NCI-H1436 treated with DMSO at 0.1 percent for 48 hours (cell line): ENCODE data around the gene FFAR1.
"Not testable (repeated sequence)": the region's sequence is repeated elsewhere in the genome, so short reads cannot be mapped to it uniquely, and the experiment has no call there.

ENCODE experiments used
- DNase-seq: peaks from one replicate; lab custom pipeline; 2025; lab: John Stamatoyannopoulos, UW

Gene FFAR1

DNA sequence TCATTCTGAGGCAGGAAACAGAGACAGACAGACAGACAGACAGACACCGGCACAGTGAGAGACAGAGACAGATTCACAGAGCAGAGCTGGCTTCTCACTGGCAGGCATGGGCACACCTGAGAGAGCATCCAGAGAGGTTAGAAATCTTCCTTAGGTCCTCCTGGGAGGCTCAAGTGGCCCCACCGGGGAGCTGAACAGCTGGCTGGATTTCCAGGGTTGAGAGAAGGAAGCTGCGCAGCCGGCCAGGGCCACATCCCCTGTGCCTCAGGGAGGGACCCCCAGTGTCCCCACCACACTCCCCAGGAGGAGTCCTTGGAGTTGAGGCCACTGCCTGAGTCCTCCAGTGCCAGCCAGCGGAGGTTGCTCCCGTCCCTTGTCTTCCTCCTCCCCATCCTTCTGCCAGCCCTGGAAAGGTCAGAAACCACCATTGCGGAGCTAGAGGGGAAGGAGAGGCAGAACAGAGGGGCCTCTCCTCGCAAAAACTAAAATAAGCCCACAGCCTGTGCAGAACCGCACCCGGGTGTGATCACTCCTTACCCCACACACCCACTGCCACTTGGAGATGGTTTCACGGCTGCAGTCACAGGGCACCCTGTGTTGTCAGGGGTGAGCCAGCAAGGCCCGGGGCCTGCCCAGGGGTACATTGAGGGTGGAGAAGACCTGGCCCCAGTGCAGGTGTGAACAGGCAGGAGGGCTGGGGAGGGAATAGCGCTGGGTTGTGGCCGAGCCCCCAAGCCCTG is 14.7 kb downstream of the FFAR1 start:
- DNase-seq: no peak

DNA sequence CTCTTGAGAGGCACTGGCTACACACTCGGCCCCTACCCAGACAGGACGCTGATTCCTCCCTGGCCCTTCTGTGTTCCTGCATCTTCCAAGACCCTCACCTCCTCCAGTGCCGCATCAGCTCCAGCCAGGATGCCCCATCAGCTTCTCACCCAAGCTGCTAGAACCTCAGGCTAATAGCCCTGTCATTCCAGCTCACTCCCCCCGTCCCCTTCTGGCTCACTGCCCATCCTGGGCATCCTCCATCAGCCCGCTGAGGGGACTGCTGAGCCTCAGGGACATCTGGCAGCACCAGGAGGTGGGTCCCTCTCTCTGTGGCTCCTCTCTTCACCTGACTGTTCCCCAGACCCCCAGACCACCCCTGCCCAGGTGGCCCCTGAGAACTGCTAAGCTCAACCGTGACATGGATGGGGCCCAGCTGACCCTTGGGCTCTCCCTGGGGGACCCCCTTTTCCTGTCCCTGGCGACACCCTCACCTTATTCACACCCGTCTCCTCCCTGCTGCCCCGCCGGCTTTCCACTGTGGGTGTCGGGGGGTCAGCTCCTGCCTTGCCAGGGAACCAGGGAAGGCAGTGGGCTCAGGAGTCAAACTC is 15.4 kb downstream of the FFAR1 start:
- no peak for DNase-seq

DNA sequence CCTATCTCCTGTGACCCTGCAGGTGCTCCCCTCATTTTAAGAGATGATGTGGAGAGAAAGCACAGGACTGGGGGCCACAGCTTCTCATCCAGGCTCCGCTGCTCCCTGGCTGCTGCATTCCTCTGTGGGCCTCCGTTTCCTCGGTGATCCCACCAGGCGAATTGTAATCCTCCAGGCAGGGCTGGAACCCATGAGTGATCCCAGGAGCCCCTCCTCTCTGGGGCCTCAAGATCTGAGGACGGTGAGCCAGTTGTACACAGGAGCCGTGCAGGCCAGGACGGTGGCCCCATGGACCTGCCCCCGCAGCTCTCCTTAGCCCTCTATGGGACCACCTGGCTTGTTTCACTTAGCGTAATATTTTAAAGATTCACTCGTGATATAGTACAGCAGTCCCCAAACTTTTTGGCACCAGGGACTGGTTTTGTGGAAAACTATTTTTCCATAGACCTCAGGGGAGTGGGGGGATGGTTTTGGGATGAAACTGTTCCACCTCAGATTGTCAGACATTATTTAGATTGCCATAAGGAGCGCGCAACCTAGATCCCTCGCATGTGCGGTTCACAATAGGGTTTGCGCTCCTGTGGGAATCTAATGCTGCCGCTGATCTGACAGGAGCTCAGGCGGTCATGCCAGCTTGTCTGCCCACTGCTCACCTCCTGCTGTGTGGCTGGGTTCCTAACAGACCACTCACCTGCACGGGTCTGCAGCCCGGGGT is 16.2 kb downstream of the FFAR1 start:
- DNase-seq: no peak

DNA sequence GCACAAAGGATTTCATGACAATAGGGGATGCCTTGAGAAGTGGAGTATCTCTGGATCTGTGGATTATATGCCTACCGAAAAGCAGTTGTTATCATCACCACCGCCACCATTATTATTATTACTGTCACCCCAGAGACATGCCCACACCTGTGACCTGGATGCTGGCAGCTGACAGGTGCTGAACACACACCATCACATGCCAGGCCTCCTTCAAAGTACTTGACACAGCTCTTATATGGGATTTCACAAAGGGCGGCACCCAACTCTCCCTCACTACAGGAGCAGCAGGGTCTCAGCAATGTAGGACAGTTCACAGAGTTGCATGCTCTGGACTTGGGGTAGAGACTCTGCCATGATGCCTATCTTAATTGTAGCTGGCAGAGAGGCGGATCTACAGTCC is 17.6 kb downstream of the FFAR1 start:
- DNase-seq: no peak

DNA sequence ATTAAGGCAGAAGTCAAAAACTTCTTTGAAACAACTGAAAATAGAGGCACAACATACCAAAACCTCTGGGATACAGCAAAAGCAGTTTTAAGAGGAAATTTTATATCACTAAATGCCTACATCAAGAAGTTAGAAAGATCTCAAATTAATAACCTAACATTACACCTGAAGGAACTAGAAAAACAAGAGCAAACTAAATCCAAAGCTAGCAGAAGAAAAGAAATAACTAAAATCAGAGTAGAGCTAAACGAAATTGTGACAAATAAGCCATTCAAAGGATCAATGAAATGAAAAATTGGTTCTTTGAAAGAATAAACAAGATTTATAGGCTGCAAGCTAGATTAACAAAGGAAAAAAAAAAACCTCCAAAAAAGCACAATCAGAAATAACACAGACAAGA is 20.7 kb downstream of the FFAR1 start:
- DNase-seq: no peak

DNA sequence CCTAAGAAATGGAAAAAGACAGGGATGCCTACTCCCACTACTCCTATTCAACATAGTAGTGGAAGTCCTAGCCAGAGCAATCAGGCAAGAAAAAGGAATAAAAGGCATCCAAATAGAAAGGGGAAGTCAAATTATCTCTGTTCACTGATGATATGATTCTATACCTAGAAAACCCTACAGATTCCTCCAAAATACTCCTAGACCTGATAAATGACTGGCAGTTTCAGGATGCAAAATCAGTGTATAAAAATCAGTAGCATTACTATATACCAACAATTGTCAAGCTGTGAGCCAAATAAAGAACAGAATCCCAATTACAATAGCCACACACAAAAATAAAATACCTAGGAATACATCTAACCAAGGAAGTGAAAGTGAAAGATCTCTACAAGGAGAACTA is 21.8 kb downstream of the FFAR1 start:
- DNase-seq: no peak

DNA sequence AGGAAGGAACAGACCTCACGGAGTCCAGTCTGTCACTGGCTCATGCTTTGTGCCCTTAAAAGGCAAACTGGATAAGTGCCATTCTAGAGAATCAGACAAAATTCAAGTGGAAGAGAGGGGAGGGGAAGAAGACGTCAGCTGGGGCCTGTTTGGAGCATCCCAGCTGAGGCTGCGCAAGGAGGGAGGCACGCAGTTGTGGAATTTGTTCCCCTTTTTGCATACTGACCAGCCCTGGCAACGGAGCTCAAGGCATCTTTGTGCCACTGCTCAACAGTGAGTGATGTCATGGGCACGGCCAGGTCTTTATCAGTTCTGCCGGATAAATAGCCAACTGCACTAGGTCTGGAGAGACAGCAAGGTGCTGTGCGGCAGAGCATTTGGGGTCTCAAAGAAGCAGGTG is 23.0 kb downstream of the FFAR1 start, which contains the start of gene GPR42:
Gene GPR42 (plus strand): TSS at position 347 of the 400 bp plus-strand sequence. CDS start 292 bp downstream, outside the sequence.
- no peak for DNase-seq

DNA sequence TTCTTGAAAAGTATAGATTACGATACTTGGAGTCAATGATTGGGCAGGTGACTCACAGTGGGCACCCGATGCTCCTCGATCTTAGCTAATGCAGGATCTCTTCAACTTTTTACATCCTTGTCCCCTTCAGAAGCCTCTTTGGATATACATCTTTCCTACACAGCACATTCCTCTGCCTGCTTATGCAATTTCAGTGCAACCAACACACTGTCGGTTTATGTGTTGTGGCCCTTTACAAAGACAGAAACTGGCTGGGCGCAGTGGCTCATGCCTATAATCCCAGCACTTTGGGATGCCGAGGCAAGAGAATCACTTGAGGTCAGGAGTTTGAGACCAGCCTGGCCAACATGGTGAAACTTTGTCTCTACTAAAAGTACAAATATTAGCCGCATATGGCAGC is 25.8 kb downstream of the FFAR1 start:
- no peak for DNase-seq

DNA sequence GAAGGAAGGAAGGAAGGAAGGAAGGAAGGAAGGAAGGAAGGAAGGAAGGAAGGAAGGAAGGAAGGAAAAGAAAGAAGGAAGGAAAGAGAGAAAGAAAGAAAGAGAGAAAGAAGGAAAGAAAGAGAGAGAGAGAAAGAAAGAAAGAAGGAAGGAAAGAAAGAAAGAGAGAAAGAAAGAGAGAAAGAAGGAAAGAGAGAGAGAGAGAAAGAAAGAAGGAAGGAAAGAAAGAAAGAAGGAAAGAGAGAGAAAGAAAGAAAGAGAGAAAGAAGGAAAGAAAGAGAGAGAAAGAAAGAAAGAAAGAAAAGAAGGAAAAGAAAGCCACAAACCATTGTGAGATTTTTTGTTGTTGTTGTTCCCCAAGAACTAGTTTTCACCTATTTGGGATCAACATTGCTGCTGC is 26.3 kb downstream of the FFAR1 start:
- not testable (repeated sequence) for DNase-seq

DNA sequence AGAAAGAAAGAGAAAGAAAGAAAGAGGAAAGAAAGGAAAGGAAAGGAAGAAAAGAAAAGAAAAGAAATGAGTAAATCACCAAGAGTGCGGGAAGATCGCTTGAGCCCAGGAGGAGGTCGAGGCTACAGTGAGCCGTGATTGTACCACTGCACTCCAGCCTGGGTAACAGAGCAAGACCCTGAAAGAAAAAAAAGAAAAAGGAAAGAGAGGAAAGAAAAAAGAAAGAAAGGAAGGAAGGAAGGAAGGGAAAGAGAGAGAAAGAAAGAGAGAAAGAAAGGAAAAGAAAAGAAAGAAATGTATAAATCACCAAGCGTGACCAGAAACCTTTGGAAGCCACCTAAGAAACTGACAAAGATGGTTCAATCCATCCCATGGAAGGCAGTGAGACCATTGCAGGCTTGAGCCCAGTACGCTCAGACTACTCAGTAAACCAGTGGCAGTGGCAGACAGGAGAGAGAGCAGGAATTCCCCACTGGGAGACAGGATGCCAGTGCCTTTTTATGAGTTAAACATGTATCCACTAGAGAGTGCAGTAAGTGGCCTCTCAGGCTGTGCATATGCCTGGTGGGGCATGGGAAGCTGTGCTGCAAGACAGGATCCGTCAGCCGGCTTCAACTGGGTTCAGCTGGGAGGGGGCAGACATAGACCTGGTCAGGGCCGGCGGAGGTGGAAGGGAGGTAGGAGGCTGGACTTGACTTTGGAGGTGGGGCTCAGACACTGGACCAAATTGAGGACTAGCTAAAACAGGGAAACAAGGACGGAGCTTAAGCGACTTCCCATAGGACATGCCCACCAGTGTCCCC is 28.0 kb downstream of the FFAR1 start:
- no peak for DNase-seq

DNA sequence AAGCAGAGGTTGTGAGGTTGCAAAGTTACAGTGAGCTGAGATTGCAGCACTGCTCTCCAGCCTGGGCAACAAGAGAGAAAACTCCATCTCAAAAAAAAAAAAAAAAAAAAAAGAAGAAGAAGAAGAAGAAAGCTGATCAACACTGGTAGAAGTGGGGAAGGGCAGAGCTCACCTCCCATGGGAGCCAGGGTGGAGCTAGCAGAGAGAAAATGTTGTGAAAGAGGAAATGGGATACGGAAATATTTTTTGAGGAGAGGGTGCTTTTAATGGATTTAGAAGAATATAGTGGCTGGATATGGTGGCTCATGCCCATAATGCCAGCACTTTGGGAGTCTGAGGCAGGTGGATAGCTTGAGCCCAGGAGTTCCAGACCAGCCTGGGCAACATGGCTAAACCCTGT is 30.0 kb downstream of the FFAR1 start:
- no peak for DNase-seq

DNA sequence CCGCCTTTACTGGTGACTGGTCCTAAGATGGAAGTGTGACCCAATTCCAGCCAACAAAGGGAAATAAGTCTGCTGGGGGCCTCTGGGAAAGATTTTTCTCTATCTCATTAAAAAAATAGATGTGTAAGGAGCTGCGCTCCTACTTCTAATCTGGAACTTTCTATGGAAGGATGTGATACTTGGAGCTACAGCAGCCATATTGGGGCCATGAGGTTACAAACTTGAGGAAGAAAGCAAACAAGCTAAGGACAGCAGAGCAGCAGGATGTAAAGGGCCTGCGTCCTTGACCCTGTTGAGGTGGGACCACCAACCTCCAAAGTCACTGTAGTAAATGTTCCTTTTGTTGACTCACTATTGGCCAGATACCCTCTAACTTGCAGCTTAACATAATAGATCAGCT is 30.7 kb downstream of the FFAR1 start:
- DNase-seq: no peak

DNA sequence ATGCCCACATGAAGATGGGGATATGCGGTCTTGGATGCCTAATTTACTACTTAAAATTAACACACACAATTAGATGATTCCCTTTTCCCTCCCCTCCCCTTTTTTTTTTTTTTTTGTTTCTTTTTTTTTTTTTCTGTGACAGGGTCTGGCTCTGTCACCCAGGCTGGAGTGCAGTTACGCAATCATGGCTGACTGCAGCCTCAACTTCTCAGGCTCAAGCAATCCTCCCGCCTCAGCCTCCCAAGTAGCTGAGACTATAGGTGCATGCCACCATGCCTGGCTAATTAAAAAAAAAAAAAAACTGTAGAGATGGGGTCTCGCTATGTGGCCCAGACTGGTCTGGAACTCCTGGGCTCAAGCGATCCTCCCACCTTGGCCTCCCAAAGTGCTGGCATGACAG is 31.8 kb downstream of the FFAR1 start:
- DNase-seq: not testable (repeated sequence)

DNA sequence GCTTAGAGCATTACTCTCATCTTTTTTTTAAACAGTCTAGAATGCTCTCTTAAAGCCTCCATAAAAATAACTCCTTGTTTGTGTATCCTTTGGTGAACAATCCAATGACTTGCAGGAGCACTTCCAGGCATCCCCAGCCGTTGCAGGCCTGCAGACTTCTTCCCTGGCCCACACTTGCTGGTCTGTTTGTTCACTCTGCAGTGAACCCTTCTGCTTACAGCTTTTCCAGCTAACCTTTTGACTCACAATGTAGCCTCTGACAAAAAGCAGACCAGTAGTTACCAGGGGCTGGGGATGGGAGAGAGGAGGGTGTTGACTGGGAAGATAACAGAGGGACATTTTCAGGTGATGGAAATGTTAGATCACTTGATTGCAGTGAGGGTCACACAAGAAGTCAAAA is 32.3 kb downstream of the FFAR1 start:
- DNase-seq: no peak

DNA sequence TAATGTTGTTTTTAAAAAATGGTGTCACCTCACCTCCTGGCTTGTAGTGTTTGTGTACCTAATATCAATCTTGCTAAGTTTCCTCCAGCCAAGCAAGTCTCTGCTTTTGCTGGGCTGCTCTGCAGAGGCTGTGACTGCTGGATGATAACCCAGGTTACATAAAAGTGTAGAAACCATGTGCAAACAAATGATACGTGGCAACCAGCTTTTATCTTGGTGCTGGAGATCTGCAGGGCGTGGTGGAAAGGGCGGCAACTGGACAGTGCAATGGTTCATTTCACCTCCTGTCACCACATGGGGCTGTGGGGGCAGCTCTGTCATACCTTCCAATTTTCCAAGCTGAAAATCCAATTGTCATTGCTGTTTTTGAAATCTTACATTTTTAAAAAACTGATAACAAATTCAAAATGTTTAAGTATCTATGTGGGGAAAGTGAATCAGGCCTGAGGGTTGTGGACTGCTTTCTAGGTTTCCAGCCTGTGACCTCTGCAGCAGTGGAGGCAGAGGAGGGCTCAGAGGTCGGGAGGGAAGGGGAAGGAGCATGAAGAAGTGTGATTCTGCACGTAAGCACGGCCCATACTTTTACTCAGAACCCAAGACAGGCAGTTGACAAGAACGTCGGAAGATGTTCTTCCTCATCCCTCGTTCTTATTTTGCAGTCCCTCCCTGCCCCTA is 32.9 kb downstream of the FFAR1 start:
- DNase-seq: no peak

DNA sequence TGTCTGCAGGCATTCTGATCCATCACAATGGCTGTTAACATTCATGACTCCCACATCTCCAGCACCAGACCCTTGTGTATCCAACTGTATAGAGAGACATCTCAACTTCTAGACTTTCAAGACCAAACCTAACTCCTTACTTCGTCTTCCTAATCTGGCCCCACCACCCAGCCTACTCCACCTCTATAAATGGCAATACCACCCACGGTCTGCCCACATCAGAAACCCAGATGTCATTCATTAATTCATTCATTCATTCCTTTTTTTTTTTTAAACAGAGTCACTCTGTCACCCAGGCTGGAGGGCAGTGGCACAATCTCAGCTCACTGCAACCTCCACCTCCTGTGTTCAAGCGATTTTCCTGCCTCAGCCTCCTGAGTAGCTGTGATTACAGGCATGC is 33.6 kb downstream of the FFAR1 start:
- no peak for DNase-seq

DNA sequence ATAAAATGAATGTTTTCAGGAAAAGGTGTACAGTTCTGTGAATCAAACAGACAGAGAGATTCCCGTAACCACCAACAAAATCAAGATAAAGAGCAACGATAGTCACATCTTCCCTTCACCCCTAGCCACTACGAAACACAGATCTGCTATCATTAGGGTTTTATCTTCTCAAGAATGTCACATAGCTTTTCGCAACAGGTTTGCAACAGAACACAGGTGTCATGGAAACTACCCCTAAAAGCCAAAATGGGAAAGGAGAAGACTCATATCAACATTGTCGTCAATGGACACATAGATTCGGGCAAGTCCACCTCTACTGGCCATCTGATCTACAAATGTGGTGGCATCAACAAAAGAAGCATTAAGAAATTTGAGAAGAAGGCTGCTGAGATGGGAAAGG is 34.2 kb downstream of the FFAR1 start:
- no peak for DNase-seq

DNA sequence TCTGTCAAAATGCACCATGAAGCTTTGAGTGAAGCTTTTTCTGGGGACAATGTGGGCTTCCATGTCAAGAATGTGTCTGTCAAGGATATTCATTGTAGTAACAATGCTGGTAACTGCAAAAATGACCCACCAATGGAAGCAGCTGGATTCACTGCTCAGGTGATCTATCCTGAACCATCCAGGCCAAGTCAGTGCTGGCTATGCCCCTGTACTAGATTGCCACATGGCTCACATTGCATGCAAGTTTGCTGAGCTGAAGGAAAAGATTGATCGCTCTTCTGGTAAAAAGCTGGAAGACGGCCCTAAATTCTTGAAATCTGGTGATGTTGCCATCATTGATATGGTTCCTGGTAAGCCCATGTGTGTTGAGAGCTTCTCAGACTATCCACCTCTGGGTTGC is 35.8 kb downstream of the FFAR1 start:
- DNase-seq: no peak

DNA sequence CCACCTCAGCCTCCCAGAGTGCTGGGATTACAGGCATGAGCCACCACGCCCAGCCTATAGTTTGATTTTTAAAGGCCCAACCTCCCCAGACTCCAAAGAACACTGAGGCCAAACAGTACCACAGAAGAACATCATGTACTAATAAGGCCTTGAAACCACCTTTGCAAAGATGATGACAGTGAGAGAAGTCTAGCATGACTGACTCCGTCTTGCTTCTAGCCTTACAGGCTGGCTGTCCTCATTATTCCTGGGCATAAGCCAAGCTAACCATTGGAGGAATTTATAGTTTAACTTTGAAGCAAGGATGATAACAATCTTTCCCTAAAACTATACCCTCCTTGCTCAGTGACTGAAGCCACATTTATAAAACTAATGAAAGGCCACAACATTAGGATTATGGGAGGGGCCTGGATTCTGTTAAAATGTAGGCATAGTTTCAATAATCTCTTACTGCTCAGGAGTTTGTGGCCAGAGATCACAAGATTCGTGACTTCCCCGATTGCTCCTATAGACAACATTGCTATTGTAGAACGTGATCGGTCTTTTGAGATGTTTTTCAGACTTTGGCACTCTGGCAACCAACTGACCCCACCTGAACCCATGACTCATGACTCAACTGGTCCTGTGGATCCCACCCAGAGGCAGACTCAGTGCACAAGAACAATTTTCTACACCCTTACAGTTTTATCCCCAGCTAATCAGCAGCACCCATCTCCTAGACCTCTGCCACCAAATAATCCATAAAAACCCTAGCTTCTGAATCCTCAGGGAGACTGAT is 40.8 kb downstream of the FFAR1 start:
- DNase-seq: no peak

DNA sequence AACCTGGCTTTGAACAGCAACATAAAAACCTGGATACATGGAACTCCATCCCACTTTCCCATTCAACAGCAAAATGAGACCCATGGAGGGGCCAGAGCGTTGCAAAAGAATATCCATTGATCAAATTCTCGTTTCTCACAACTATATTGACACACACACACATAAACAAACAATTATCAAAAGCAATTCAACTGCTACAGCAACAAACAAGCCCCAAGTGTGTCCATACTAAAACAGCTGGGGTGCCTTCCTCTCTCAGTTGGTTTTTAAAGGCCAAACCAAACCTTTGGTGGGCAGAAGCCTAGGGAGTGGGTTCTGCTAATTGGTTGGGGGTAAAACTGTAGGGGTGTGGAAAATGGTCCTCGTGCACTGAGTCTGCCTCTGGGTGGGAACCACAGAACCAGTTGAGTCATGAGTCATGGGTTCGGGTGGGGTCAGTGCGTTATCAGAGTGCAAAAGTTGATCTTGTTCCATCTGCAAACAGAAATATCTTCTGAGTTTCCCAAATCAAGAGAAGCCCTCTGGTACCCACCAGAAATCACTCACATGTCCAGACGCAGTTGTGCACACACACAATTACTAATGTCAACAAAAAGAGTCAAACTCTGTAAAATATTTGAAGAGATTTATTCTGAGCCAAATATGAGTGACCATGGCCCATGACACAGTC is 41.6 kb downstream of the FFAR1 start:
- no peak for DNase-seq
